Osteocyte (in vitro differentiated cells): ENCODE results near the gene KIF21B. TPM values are rescaled to one million over a fixed set of nuclear protein-coding genes. Genes with fewer than 3 reads are reported as not detected.

Experiments
- DNase-seq: peaks from one replicate; pipeline ENCODE4 v3.0.0; 2021; ENCODE audit warnings: mixed read lengths; ENCODE audit not compliant: unreplicated experiment; ENCODE audit errors: extremely low spot score
- H3K27ac Mint-ChIP-seq: one replicate; pipeline ENCODE4 v1.8.0; 2021; ENCODE audit warnings: mild to moderate bottlenecking, mixed read lengths; ENCODE audit not compliant: unreplicated experiment
- H3K27me3 Mint-ChIP-seq: one replicate; pipeline ENCODE4 v1.8.0; 2021; ENCODE audit warnings: mixed read lengths; ENCODE audit not compliant: unreplicated experiment
- H3K36me3 Mint-ChIP-seq: one replicate; pipeline ENCODE4 v1.8.0; 2021; ENCODE audit warnings: mixed read lengths; ENCODE audit not compliant: unreplicated experiment
- H3K4me1 Mint-ChIP-seq: one replicate; pipeline ENCODE4 v1.8.0; 2021; ENCODE audit warnings: mixed read lengths; ENCODE audit not compliant: unreplicated experiment
- H3K4me3 Mint-ChIP-seq: one replicate; pipeline ENCODE4 v1.8.0; 2021; ENCODE audit warnings: mild to moderate bottlenecking, moderate library complexity, mixed read lengths; ENCODE audit not compliant: unreplicated experiment
- H3K9me3 Mint-ChIP-seq: one replicate; pipeline ENCODE4 v1.8.0; 2021; ENCODE audit warnings: mixed read lengths; ENCODE audit not compliant: unreplicated experiment
- total RNA-seq: library from RNA; stranded (reverse); gene quantifications from 2 replicates; pipeline ENCODE4 v1.2.1, GENCODE V29; 2021
- TF ChIP-seq, protein P1 (sequence below): fragments of 200-600 bp; sonication (generic); IDR thresholded peaks from 2 replicates; pipeline ENCODE4 v1.5.0; 2021; ENCODE audit warnings: antibody characterized with exemption, mild to moderate bottlenecking, moderate library complexity

KIF21B gene
- total RNA-seq, 1 donor from 2014 or later: 0.97 TPM

DNA sequence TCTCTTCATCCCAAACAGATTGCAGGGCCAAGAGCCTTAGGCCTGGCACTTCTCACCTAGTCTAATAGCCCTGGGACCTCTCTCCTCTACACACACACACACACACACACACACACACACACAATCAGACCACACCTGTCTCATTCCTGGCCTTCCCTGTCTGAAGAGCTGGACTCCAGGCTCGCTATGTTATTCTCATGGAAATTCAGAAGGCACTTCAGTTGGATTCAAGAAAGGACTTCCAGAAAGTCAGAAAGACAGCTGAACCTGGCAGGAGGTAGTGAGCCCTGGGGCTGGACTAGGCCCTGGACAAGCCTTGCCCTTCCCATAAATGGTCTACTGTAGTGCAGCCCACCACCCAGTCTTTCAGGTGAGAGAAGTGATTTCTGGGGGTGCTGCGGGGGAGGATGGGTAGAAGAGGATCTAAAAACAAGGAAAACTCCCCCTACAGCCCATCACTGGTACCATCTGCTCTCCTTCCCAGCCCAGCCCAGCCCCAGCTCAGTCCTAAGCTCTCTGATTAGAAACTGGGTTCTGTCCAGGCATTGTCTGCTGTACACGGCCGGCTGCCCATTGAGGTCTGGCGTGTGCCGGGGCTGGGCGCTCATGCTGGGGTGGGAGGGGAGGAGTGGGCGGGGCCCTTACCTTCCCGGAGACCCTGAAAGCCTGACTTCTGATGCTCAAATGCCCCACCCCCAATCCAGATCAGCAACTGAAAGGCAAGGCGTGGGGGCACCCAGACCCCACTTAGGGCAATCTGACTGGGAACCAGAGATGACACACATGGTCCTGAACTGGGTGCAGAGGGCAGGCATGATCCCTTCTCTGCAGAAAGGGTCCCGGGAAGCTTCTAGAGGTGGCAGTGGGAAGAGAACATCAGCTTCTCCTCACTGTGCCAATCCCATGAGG lies 2.5 kb downstream of the KIF21B start:
- Mint-ChIP-seq H3K36me3 (no peaks in the 10 kb centered on the region), H3K4me1 (peaks cover 45% of the 10 kb centered on the region), H3K27me3 (peaks cover 5% of the 10 kb centered on the region), H3K27ac (no peak overlapping the region), H3K4me3 (no peak overlapping the region), H3K9me3 (no peaks in the 10 kb centered on the region)
- TF ChIP-seq, protein P1, sequence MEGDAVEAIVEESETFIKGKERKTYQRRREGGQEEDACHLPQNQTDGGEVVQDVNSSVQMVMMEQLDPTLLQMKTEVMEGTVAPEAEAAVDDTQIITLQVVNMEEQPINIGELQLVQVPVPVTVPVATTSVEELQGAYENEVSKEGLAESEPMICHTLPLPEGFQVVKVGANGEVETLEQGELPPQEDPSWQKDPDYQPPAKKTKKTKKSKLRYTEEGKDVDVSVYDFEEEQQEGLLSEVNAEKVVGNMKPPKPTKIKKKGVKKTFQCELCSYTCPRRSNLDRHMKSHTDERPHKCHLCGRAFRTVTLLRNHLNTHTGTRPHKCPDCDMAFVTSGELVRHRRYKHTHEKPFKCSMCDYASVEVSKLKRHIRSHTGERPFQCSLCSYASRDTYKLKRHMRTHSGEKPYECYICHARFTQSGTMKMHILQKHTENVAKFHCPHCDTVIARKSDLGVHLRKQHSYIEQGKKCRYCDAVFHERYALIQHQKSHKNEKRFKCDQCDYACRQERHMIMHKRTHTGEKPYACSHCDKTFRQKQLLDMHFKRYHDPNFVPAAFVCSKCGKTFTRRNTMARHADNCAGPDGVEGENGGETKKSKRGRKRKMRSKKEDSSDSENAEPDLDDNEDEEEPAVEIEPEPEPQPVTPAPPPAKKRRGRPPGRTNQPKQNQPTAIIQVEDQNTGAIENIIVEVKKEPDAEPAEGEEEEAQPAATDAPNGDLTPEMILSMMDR: peak; percentile 41
- no peak for DNase-seq

DNA sequence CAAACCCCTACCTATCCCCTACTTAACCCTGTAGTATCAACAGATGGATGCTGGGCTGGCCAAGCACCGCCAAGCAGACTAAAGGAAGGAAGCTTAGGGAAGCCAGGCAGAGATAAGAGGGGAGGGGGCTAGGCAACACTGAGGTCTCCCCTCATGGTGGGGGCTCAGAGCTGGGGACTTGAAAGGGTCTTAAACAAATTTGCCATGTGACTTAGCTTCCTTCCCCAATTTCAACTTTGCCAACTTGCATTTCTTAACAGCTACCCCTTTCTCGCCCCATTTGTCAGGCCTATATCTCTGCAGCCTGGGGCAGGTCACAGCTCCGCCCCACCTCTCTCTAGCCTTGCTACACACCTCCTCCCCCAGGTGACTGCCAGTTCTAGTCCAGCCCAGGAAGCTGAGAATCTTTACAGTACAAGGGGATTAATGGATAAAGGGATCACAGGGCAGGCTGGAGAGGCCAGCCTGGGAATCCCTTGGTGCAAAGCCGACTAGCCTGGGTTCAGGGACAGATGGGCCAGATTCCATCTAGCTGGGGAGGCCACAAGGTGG lies 3.4 kb downstream of the KIF21B start:
- Mint-ChIP-seq H3K27me3 (peaks cover 7% of the 10 kb centered on the region), H3K27ac (no peak overlapping the region), H3K4me3 (no peak overlapping the region), H3K36me3 (no peaks in the 10 kb centered on the region), H3K9me3 (no peaks in the 10 kb centered on the region), H3K4me1 (peaks cover 45% of the 10 kb centered on the region)
- no peak for DNase-seq
- TF ChIP-seq, protein P1: no peak

DNA sequence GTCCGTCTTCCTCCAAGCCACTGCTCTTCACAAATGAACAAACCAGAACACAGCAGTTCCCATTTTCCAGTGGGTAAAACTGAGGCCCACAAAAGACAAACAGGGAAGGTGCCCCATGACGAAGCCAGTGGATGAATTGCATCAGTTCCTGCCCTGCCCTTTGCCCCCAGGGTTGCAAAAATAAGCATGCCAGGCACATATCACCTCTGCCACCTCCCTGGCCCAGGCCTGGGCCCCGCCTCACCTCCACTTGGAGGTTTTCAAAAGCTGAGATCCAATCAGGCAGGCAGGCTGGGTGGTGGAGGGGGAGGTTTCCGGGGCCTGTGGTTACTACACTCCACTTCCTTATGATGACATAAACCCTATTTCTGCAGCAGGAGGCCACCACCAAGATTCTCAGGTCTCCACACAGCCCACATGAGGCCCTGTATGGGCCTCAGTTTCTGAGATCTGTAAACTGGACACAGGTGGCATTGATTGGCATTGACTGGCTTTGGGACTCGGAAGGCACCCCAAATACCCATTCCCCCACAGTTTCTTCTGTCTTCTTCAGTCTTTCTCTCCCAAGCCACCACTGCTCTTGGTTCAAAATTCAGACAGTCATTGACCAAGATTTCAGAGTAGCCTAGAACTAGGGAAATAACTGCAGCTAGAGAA lies 4.1 kb downstream of the KIF21B start:
- no peaks in the 10 kb centered on the region for H3K9me3 Mint-ChIP-seq
- TF ChIP-seq, protein P1: no peak
- H3K36me3 Mint-ChIP-seq: no peaks in the 10 kb centered on the region
- no peak for DNase-seq
- H3K27me3 Mint-ChIP-seq: peaks cover 7% of the 10 kb centered on the region
- no peak overlapping the region for H3K4me3 Mint-ChIP-seq
- no peak overlapping the region for H3K27ac Mint-ChIP-seq
- H3K4me1 Mint-ChIP-seq: peaks cover 41% of the 10 kb centered on the region

DNA sequence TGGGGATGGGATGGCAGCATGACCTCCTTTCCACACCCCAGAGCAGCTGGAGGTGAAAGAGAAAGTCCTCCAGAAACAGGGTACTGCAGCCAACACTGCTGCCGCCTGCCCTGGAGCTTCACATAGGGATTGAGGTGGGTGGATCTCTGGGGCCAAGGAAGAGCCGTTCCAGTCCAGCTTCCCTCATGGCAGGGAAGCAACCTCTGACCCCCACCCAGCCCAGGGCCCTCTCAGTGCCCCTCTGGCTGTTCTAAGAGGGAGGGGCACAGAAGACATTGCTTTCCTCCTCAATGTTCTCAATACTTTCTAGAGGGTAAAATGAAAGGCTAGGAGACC lies 5.7 kb downstream of the KIF21B start:
- TF ChIP-seq, protein P1: no peak
- no peak overlapping the region for H3K27ac Mint-ChIP-seq
- no peaks in the 10 kb centered on the region for H3K36me3 Mint-ChIP-seq
- DNase-seq: no peak
- H3K9me3 Mint-ChIP-seq: no peaks in the 10 kb centered on the region
- peaks cover 7% of the 10 kb centered on the region for H3K27me3 Mint-ChIP-seq
- H3K4me3 Mint-ChIP-seq: no peak overlapping the region
- peaks cover 39% of the 10 kb centered on the region for H3K4me1 Mint-ChIP-seq
